ENCODE data around the gene BMP7.
"Not testable (repeated sequence)": the region's sequence is repeated elsewhere in the genome, so short reads cannot be mapped to it uniquely, and the experiment has no call there.

The BMP7 gene

GRCh38 chr20:57244627-57245214, 21.7 kb downstream of the BMP7 start:
- TF ChIP-seq CTCF (IDR thresholded peaks at IDR 0.05; ENCODE audit: low read depth, low read length, missing control alignments), result no peak
- no peak overlapping the region for H3K4me3 ChIP-seq (ENCODE audit: low read depth, low read length)
- no peak for DNase-seq (ENCODE audit: low read depth)

- TF ChIP-seq CTCF (IDR thresholded peaks at IDR 0.05; ENCODE audit: low read depth, low read length, missing control alignments), result no peak
- no peak for DNase-seq (ENCODE audit: low read depth)
Measured at GRCh38 chr20:57244221-57244585, 22.2 kb downstream of the BMP7 start.

GRCh38 chr20:57243480-57244220, 22.8 kb downstream of the BMP7 start:
- H3K4me3 ChIP-seq (ENCODE audit: low read depth, low read length), result no peak overlapping the region
- TF ChIP-seq CTCF (IDR thresholded peaks at IDR 0.05; ENCODE audit: low read depth, low read length, missing control alignments), result no peak
- no peak for DNase-seq (ENCODE audit: low read depth)

More at GRCh38 chr20:57244221-57244585, 22.2 kb downstream of the BMP7 start:
- H3K4me3 ChIP-seq (ENCODE audit: low read depth, low read length), result no peak overlapping the region

- TF ChIP-seq CTCF (IDR thresholded peaks at IDR 0.05; ENCODE audit: low read depth, low read length, missing control alignments), result no peak
- H3K4me3 ChIP-seq (ENCODE audit: low read depth, low read length), result no peak overlapping the region
- no peak for DNase-seq (ENCODE audit: low read depth)
Measured at GRCh38 chr20:57242414-57242813, 24.0 kb downstream of the BMP7 start.

GRCh38 chr20:57241363-57241991, 25.0 kb downstream of the BMP7 start:
- no peak overlapping the region for H3K4me3 ChIP-seq (ENCODE audit: low read depth, low read length)
- TF ChIP-seq CTCF (IDR thresholded peaks at IDR 0.05; ENCODE audit: low read depth, low read length, missing control alignments), result no peak
- no peak for DNase-seq (ENCODE audit: low read depth)

- no peak for DNase-seq (ENCODE audit: low read depth)
- no peak overlapping the region for H3K4me3 ChIP-seq (ENCODE audit: low read depth, low read length)
- no peak for TF ChIP-seq CTCF (IDR thresholded peaks at IDR 0.05; ENCODE audit: low read depth, low read length, missing control alignments)
Measured at GRCh38 chr20:57240581-57241362, 25.7 kb downstream of the BMP7 start.

- not testable (repeated sequence) for H3K4me3 ChIP-seq (ENCODE audit: low read depth, low read length); DNase-seq (ENCODE audit: low read depth)
Measured at GRCh38 chr20:57239725-57240124, 26.7 kb downstream of the BMP7 start.

- DNase-seq (ENCODE audit: low read depth); H3K4me3 ChIP-seq (ENCODE audit: low read depth, low read length): not testable (repeated sequence)
Measured at GRCh38 chr20:57239324-57239723, 27.1 kb downstream of the BMP7 start.
